ENCODE results near the gene RENBP.

Gene RENBP

GRCh38 chrX:153889123-153889522 lies 55.3 kb downstream of the RENBP start:
- Histone ChIP-seq H3K9me3 (ENCODE audit: control insufficient read depth, low read length) (no peaks in the 10 kb centered on the region), H3K36me3 (ENCODE audit: control insufficient read depth, insufficient read depth, low read length) (no peaks in the 10 kb centered on the region), H3K4me1 (ENCODE audit: control insufficient read depth, insufficient read depth, low read length) (peaks cover 5% of the 10 kb centered on the region), H3K27ac (ENCODE audit: insufficient read depth, low read depth, low read length, poor library complexity, severe bottlenecking) (no peak overlapping the region), H3K4me3 (ENCODE audit: insufficient read depth, low read depth, low read length) (no peak overlapping the region), H3K27me3 (ENCODE audit: control insufficient read depth, insufficient read depth, low read length, poor library complexity, severe bottlenecking) (peaks cover 27% of the 10 kb centered on the region)
- 95 to 99% methylated on average over 4 to 5 of the region's 6 CpGs for WGBS, 2 experiments

GRCh38 chrX:153888344-153888743 lies 56.1 kb downstream of the RENBP start:
- Histone ChIP-seq H3K4me3 (ENCODE audit: insufficient read depth, low read depth, low read length) (no peak overlapping the region), H3K4me1 (ENCODE audit: control insufficient read depth, insufficient read depth, low read length) (peaks cover 13% of the 10 kb centered on the region), H3K36me3 (ENCODE audit: control insufficient read depth, insufficient read depth, low read length) (no peaks in the 10 kb centered on the region), H3K9me3 (ENCODE audit: control insufficient read depth, low read length) (no peaks in the 10 kb centered on the region), H3K27ac (ENCODE audit: insufficient read depth, low read depth, low read length, poor library complexity, severe bottlenecking) (no peak overlapping the region), H3K27me3 (ENCODE audit: control insufficient read depth, insufficient read depth, low read length, poor library complexity, severe bottlenecking) (peaks cover 27% of the 10 kb centered on the region)
- 85 to 89% methylated on average over 5 to 6 of the region's 6 CpGs for WGBS, 2 experiments

GRCh38 chrX:153887385-153887784 lies 57.1 kb downstream of the RENBP start:
- no peak overlapping the region for H3K4me3 ChIP-seq (ENCODE audit: insufficient read depth, low read depth, low read length)
- H3K9me3 ChIP-seq (ENCODE audit: control insufficient read depth, low read length) = no peaks in the 10 kb centered on the region
- WGBS, 2 experiments = 75 to 91% methylated on average over 5 to 8 of the region's 8 CpGs
- H3K4me1 ChIP-seq (ENCODE audit: control insufficient read depth, insufficient read depth, low read length) = peaks cover 15% of the 10 kb centered on the region
- H3K27ac ChIP-seq (ENCODE audit: insufficient read depth, low read depth, low read length, poor library complexity, severe bottlenecking) = no peak overlapping the region
- no peaks in the 10 kb centered on the region for H3K36me3 ChIP-seq (ENCODE audit: control insufficient read depth, insufficient read depth, low read length)
- H3K27me3 ChIP-seq (ENCODE audit: control insufficient read depth, insufficient read depth, low read length, poor library complexity, severe bottlenecking) = peaks cover 27% of the 10 kb centered on the region

- WGBS, 2 experiments = 17 to 22% methylated on average over 13 of the region's 13 CpGs
- Histone ChIP-seq H3K4me1 (ENCODE audit: control insufficient read depth, insufficient read depth, low read length) (peaks cover 20% of the 10 kb centered on the region), H3K36me3 (ENCODE audit: control insufficient read depth, insufficient read depth, low read length) (no peaks in the 10 kb centered on the region), H3K27ac (ENCODE audit: insufficient read depth, low read depth, low read length, poor library complexity, severe bottlenecking) (no peak overlapping the region), H3K4me3 (ENCODE audit: insufficient read depth, low read depth, low read length) (no peak overlapping the region), H3K27me3 (ENCODE audit: control insufficient read depth, insufficient read depth, low read length, poor library complexity, severe bottlenecking) (peaks cover 27% of the 10 kb centered on the region), H3K9me3 (ENCODE audit: control insufficient read depth, low read length) (no peaks in the 10 kb centered on the region)
Measured at GRCh38 chrX:153886915-153887314, 57.5 kb downstream of the RENBP start.

- Histone ChIP-seq H3K27ac (ENCODE audit: insufficient read depth, low read depth, low read length, poor library complexity, severe bottlenecking) (no peak within 1 kb of the TSS), H3K4me3 (ENCODE audit: insufficient read depth, low read depth, low read length) (peak within 1 kb of the TSS; percentile 43), H3K27me3 (ENCODE audit: control insufficient read depth, insufficient read depth, low read length, poor library complexity, severe bottlenecking) (peaks cover 27% of the 10 kb centered on the region), H3K9me3 (ENCODE audit: control insufficient read depth, low read length) (no peaks in the 10 kb centered on the region), H3K4me1 (ENCODE audit: control insufficient read depth, insufficient read depth, low read length) (peaks cover 26% of the 10 kb centered on the region), H3K36me3 (ENCODE audit: control insufficient read depth, insufficient read depth, low read length) (no peaks in the 10 kb centered on the region)
- 1% methylated on average over 79 to 91 of the region's 94 CpGs for WGBS, 2 experiments
Measured at GRCh38 chrX:153885968-153886903, 58.2 kb downstream of the RENBP start, which contains the start of gene L1CAM. Gene L1CAM (minus strand): TSS chrX:153886173. CDS start chrX:153875836, 10,337 bp downstream.

Data from ectodermal cell (in vitro differentiated cells).